HK-2 (cell line): ENCODE results near the gene LHFPL5.

Experiments used
- DNase-seq: peaks from one replicate; pipeline ENCODE4 v3.0.0-alpha.2; 2018; ENCODE audit not compliant: unreplicated experiment

The LHFPL5 gene

DNA sequence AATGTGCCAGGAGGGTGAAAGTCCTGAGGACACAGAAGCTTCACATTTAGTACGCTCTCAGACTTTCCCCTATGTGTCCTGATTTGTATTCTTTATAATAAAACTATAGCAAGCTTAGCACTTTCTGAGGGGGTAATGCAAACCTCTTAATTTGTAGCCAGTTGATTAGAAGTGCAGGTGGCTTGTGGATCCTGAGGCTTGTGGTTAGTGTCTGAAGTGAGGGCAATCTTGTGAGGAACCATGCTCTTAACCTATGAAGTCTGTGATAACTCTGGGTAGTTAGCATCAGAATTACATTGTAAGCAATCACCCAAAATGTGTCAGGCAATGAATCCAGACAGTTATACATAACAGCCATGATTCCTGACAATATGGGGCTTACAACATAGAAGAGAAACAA, 51.1 kb downstream of the LHFPL5 start:
- DNase-seq, result no peak

DNA sequence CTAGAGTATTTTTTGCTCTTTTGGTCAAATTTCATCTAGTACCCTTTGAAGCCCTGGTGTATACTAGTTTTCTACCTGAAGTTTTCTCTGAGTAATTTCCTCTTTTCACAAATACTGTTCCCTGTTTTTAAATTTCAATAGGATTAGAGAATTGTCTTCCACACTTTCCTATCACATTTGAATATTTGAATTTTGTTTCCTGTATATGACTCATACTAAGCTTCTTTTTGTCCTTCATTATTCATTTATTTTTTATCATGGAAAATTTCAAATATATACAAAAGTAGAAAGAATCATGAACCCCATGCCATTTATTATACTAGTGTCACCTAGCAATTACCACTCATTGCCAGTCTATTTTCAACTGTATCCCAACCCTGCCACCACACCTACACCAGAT, 52.7 kb downstream of the LHFPL5 start:
- DNase-seq, result no peak

- no peak for DNase-seq
These were observed 54.2 kb downstream of the LHFPL5 start for GRCh38 chr6:35859367-35859766.
